DMS153 (cell line): ENCODE data around the gene GJB3.
A peak's percentile ranks its signal among the peaks of the same experiment; 100 is the strongest.
"Not testable (repeated sequence)": the region's sequence is repeated elsewhere in the genome, so short reads cannot be mapped to it uniquely, and the experiment has no call there.

Source experiments
- DNase-seq: peaks from one replicate; lab custom pipeline; 2025; lab: John Stamatoyannopoulos, UW

Gene GJB3

DNA sequence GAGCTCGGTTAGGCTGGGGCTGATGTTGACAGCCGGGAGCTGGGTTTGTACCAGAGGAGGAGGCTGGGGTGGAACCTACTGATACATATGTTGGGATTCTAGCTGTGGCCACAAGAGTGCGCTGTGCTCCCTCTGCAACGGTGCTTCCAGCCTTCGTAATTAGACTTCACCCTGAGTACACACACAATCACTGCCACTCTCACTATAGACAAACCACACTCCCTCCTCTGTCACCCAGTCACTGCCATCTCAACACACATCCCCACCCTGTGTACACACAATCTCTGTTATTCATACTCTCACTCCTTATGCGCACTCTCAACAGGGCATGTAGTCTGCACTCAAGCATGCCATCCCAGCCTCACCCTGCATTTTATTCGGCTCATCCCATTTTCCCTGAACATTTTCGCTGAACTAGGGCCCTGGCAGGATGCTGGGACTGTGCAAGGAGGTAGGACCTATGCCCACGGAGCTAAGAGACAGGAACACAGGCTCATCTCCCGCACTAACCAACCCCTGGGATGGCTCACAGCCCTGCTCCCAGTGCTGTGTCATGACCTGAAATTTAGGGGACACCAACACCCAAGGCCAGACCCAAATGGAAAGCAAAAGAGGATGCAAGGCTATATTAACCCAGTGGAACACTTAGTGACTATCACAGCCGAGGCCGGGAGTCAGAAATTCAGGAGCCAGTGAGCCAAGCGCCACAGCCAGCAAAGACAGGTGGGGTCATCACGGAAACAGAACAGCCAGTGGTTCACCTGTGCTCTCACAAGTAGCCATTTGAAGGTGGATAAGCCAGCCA, 5.7 kb downstream of the GJB3 start:
- DNase-seq: peak; percentile 65

DNA sequence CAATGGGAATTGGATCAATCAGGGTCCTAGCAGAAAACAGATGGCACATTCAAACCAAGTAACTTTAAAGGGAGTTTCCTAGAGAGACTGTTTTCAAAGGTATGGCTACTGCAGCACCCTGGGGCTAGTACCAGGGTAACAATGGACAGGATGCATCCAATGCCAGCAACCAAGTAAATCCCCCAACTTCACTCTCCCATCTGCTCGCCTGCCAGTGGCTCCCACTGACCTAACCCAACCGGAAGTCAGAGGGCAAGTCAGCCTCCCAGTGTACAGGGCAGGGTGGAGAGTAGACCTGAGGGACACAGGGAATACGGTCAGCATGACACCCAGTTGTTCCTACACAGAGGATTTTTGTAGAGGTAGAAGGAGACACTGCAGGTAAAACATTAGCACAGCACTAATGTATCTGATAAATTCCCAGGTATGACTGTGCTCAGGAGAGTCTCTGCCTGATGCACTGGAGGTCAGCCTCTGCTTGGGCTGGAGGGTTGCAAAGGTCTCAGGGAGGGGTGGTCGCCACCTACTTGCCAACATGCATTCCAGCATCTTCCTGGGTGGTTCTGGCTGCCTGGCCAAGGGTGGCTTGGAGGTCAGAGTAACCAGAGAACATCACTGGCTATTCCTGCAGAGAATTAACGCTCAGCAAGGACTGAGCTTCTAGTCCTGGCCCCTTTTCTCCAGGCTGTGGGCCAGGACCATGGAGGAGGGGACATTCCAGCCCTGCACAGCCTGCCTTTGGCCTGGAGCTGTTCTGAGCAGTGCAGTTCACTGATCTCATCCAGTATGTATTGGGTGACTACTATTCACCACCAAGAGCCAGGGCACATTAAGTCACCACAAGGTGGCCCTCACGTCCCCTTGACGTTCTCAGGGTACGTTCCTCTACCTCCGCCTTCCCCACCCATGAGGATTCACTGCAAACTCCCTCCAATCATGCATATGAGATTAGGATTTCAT, 6.7 kb downstream of the GJB3 start:
- no peak for DNase-seq

DNA sequence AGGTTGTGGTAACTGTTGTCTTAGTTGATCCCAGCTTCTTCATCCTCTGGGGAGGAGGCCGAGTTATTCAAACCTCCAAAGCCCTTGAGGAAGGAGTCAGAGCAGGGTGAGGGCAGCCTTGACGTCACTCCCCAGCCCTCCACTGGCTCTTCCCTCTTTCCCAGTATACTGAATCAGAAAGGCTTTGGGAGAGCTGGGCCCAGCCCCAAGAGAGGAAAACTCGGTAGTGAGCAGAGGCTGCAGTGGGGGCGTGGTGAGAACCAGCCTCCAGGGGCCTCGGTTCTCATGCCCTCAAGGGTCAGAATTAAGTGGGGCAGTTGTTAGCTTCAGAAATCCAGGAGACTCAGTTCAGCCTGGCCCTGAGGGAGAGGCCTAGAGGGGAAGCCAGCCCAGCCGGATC, 10.0 kb downstream of the GJB3 start:
- no peak for DNase-seq

DNA sequence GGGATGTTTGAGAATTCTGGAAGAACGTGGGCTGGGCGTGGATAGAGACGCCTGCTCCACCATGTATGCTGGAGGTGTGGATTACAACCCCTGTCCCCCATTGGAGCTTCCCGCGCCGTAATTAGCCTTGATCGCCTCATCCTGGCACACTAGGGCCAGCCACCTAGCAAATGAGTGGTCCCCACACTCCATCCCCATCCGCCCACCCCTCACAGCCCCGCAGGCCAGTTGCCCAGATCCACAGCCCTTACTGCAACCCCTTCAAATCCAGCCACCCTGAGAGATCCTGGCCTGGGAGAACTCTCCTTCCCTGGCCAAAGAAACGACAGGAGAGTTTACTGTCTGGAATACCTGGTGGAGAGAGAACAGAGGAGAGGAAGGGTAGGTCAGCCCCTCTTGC, 11.4 kb downstream of the GJB3 start:
- no peak for DNase-seq

DNA sequence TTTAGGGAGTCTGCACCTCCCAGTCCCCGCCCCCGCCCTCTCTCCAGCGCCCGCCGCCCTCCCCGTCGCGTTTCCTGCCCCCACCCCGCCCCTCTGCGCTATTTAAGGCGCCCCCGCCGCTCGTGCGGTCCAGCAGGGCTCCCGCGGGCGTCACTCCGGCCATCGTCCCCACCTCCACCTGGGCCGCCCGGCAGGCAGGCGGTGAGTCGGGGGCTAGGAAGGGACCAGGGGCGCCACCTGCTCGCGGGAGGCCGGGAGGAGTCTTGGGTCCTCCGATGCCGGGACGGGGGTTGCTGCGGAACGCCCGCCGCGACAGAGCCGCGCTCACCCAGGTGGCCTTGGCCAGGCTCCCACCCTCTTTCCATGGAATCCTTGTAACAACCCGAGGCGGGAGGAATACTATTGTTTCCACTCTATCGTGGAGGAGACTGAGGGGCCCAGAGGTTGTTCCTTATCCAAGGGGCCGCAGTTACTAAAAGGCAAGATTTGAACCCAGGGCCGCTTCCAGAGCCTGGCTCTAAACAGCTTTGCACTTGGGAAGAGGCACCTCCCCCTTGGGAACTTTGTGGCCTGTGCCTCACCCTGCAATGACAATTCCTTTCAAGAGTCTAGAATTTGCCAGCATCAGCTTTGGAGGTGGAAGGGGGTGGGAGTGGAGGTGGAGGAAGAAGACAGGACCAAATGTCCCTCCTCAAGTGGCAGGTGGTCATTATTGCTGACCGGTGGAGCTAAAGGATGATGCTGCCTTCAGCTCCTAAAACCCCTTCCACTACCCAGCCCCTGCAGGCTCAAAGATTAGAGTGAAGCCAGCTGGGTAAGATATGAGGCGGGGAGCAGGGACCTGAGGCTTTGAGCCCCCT, 12.1 kb downstream of the GJB3 start, which contains the start of gene GJA4:
GJA4 (plus strand) TSS at position 132 of the 860 bp plus-strand sequence. CDS start 1,215 bp downstream, outside the sequence.
- DNase-seq: no peak

DNA sequence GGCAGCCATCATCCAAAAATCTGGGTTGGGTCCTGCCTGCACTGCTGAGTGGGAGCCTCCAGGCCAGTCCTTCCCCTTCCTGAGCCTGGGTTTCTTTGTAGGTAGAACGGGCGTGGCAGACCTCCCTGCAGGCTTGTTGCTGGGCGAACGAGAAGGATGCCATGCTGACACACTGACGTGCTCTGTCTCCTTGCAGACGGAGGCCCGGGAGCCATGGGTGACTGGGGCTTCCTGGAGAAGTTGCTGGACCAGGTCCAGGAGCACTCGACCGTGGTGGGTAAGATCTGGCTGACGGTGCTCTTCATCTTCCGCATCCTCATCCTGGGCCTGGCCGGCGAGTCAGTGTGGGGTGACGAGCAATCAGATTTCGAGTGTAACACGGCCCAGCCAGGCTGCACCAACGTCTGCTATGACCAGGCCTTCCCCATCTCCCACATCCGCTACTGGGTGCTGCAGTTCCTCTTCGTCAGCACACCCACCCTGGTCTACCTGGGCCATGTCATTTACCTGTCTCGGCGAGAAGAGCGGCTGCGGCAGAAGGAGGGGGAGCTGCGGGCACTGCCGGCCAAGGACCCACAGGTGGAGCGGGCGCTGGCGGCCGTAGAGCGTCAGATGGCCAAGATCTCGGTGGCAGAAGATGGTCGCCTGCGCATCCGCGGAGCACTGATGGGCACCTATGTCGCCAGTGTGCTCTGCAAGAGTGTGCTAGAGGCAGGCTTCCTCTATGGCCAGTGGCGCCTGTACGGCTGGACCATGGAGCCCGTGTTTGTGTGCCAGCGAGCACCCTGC, 13.2 kb downstream of the GJB3 start:
- DNase-seq: no peak

DNA sequence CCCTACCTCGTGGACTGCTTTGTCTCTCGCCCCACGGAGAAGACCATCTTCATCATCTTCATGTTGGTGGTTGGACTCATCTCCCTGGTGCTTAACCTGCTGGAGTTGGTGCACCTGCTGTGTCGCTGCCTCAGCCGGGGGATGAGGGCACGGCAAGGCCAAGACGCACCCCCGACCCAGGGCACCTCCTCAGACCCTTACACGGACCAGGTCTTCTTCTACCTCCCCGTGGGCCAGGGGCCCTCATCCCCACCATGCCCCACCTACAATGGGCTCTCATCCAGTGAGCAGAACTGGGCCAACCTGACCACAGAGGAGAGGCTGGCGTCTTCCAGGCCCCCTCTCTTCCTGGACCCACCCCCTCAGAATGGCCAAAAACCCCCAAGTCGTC, 13.8 kb downstream of the GJB3 start:
- no peak for DNase-seq

DNA sequence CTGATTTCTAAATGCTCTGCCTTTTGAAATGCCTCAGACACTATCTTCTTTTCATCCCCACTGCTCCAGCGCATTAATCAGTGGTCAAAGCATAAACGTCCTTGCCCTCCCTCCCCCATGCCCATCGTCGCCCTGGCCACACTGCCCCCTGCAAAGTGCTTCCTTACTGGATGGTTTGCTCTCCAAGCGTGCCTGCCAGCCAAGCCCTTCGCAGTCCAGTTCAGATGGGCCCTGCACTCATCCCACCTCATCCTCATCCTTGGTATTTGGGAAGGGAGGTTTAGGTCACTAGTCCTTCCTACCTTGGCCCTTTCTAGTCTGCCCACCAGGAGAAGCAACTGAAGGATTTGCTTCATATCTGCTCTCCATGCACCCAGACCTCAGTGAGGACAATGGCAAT, 14.9 kb downstream of the GJB3 start:
- DNase-seq: no peak

DNA sequence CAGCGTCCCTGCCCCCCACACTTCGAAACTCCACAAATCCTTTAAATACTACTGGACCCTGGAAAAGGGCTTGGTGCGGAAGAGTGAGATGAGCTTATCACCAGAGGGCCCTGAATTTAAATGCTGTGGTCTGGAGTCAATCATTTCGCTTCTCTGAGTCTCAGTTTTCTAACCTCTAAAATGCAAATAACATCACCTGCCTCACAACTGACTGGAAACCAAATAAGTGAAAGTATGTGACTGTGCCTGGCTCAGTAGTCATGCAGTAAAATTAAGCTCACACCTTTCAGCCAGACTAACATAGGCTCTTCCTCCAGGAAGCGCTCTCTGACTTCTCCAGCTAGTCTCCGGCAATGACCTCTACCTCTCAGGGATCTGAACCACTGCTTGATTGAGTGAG, 16.0 kb downstream of the GJB3 start:
- no peak for DNase-seq

DNA sequence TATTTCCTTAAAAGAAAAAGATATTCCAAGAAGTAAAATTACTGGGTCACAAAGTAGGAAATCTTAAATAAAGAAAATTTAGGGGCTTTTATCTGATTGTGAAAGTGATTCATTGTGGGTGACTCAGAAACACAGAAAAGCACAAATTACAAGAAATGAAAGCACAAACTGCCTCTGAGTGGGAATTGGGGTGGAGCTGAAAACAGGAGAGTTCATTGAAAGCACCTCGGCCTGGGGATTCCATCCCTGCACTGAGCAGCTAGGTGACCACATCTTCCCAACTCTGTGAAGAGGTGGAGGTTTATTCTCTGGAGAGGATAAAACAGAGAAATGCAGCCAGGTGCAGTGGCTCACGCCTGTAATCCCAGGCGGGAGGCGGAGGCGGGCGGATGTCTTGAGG, 19.2 kb downstream of the GJB3 start:
- DNase-seq: no peak

DNA sequence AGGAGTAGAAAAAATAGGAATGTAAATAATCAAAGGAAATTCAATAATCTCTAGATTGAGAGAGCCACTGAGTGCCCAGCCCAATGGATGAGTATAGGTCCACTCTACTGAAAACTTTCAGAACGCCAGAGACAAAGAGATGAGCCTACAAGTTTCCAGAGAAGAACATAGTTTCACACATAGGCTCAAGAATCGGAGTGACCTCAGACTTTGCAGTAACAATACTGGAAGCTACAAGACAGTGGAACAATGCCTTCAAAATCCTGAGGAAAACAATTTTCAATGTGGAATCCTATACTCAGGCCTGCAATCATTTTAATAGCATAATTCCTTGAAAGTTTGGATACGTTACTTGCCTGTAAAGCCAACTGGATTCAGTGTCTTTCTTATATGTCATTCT, 22.8 kb downstream of the GJB3 start:
- DNase-seq: no peak

DNA sequence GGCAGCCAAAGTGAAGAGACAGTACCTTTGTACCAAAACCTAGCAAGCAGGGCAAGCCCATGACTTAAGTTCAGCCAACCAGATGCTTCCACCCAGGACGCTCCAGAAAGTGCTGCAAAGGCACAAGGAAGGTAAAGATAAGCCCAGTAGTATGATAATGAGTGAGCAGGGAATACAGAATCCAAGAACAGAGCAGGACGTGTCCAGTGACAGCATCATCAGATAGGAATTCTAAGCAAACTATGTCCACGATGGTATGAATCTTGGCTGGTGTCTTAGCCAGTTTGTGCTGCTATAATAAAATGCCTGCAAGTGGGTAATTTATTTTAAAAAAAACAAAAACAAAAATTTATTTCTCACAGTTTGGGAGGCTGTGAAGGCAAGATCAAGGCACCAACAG, 25.4 kb downstream of the GJB3 start:
- no peak for DNase-seq

DNA sequence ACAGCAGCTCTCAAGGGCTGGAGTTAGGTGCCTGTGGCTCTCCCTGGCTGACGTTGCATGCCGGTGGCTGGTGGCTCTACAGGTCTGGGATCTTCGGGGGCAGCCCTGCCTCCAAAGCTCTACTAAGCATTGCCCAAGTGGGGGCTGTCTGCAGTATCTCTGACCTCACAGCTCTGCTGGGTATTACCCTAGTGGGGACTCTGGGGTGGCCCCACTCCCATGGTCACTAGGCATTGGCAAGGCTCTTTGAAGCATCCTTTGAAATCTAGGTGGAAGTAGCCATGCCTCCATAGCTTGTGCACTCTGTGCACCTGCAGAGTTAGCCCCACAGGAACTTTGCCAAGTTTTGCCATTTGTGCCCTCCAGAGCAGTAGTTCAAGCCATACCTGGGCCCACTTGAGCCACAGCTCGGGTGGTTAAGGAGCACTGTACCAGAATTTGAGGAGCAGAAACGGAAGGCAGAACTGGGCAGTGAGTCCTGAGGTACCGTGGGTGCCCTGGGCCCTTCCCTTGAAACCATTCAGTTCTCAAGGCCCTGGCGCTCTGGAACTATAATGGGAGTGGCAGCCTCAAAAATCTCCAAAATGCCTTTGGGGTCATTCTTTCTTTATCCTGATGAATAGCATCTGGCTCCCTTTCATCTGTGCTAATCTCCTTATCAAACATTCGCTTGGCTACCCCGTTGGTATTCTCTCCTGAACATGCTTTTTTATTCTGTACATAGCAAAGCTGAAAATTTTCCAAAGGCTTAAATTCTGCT, 27.2 kb downstream of the GJB3 start:
- DNase-seq: no peak

DNA sequence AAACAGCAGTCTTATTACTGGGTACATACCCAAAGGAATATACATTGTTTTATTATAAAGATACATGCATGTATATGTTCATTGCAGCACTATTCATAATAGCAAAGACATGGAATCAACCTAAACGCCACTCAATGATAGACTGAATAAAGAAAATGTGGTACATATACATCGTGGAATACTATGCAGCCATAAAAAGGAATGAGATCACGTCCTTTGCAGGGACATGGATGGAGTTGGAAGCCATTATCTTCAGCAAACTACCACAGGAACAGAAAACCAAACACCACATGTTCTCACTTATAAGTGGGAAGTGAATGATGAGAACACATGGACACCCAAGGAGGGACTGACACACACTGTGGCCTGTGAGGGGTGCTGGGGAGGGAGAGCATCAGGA, 29.8 kb downstream of the GJB3 start:
- not testable (repeated sequence) for DNase-seq

DNA sequence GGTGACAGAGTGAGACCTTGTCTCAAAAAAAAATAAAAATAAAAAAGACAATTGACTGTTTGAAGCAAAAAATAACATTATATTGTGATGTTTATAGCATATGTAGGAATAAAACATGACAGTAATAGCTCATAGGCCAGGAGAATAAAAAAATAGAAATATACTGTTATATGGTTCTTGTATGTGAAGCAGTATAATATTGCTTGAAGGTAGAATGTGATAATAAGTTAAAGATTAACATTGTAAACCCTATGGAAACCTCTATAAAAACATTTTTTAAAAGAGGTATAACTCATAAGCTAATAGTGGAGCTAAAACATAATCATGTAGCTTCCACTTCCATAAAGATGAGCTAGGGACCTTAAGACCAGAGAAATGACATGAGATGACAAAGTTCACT, 35.3 kb downstream of the GJB3 start:
- no peak for DNase-seq

DNA sequence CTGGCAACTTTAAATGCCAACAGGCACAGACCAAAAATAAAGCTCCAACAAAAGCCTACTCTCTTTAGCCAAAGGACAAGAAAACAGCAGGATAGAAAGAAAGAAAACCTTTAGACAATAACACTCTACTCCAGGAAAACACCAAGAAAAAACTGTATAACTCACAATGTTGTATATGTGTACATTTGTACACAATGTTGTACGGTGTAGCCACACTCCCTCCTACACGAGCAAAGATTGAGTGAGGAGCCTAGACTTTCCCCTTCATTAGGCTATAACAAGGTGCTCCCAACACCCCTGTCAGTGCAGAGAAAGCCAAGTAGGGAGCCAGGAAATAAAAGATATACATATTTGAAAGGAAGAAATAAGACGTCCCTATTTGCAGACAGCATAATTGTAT, 35.8 kb downstream of the GJB3 start:
- DNase-seq: no peak

DNA sequence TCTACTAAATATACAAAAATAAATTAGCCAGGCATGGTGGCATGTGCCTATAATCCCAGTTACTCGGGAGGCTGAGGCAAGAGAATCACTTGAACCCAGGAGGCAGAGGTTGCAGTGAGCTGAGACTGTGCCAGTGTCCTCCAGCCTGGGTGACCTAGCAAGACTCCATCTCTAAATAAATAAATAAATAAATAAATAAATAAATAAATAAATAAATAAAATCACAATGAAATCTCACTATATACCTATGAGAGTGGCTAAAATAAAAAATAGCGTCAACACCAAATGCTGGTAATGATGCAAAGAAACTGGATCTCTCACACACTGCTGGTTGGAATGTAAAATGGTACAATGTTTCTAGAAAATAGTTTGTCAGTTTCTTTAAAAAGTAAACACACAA, 37.8 kb downstream of the GJB3 start:
- not testable (repeated sequence) for DNase-seq

DNA sequence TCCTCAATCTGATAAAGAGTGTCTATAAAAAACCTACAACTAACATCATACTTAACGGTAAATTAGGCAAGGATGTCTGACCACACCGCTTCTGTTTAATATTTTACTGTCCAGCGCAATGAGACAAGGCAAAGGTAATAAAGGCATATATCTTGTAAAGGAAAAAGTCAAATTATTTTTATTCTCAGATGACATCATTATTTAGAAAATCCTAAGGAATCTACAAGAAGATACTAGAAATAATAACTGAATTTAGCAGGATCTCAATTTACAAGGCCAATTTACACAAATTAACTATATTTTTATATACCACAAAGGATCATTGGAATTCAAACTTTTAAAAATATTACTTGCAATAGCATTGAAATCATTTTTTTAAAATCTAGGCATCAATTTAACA, 41.2 kb downstream of the GJB3 start:
- DNase-seq: no peak

DNA sequence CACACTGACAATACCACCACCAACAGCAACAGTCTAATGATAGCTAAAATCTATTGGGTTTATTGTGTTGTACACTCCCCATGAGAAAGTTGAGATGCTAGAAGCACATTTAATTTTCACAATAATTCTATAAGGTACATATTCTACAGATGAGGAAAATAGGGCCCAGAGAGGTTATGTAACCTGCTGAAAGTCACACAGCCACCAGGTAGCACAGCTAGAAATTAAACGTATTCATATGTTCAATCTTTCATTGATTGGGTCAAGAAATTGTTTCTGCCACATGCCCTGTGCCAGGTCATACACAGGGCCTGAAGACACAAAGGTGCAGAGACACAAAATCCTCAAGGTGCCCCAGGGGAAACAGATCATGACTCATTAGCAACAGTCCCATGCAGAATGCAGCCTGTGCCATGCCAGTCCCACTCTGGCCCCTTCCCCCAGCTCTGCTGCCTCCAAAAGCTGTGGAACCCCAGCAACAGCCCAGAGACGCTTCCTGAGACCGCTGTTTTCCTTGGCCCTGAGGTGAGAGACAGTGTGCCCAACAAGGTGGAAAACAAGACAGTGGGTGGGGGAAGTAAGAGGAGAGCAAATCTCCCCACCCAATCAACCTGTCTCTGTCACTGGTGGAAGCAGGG, 43.9 kb downstream of the GJB3 start:
- no peak for DNase-seq
